Lower leg skin (tissue), 4 donors: Measurements from ENCODE around the gene ECM2. TPM values are rescaled to one million over a fixed set of nuclear protein-coding genes. Genes with fewer than 3 reads are reported as not detected.

Experiments used
- DNase-seq, 2 donors: peaks; one replicate each; pipeline ENCODE4 v3.0.0-alpha.2; 2019; ENCODE audit warnings: low spot score in 2 of 2
- H3K4me3 ChIP-seq: fragments of 200-600 bp; sonication (generic); 2 replicates; pipeline ENCODE4 v1.5.1; 2017; ENCODE audit warnings: mild to moderate bottlenecking, low read depth; ENCODE audit not compliant: poor library complexity, severe bottlenecking
- POLR2A ChIP-seq, 2 donors: fragments of 450-650 bp; IDR thresholded peaks; one replicate each; pipeline ENCODE4 v1.6.1; 2016 to 2017; ENCODE audit warnings: antibody characterized with exemption in 2 of 2, mild to moderate bottlenecking in 1 of 2, moderate library complexity in 1 of 2
- WGBS, 2 donors: methylation state at CpG; one replicate each; pipeline ENCODE4 v1.1.5; 2018; 5-methylcytosine and 5-hydroxymethylcytosine counted together
- intact Hi-C: fragments of 100-400 bp; cut with DNase I; formaldehyde crosslinking; loops from one replicate; pipeline ENCODE4 v1.15.0; 2023; ENCODE audit warnings: low total_unique reads
- total RNA-seq, 4 donors: library from RNA; depleted of rRNA; stranded (reverse); fragments of >200 nt; gene quantifications; one replicate each; pipeline ENCODE4 v1.1.0, GENCODE V29; 2016
- TF ChIP-seq, protein P1 (sequence below), 3 donors: fragments of 450-650 bp; IDR thresholded peaks; one replicate each; pipeline ENCODE4 v1.5.1; 2016; ENCODE audit warnings: antibody characterized with exemption in 3 of 3, mild to moderate bottlenecking in 3 of 3, moderate library complexity in 2 of 3

ECM2 gene
- total RNA-seq, 4 donors from 2014 or later = 2.4 to 10.1 (median 3.8) TPM

DNA sequence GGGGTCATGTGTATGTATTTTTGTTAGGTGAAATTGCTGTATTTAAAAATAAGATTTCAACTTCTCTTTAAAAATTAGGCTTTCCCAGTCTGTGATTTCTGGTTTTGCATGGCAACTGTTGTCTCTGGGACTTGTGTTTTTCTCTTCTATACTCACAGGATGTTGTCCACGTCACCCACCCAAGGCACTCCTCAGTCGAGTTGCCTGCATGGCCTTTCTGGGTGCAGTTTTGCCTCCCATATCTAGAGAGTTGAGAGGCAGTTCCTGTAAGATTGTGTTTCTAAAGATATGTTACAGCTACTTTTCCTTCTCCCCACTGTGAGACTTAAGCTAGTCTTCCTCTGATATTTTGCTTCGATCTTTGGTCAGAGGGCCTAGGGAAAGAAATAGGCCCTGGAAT lies 51.2 kb downstream of the ECM2 start:
- H3K4me3 ChIP-seq = no peak overlapping the region
- TF ChIP-seq POLR2A (IDR thresholded peaks at IDR 0.05) = no peak
- TF ChIP-seq, protein P1, sequence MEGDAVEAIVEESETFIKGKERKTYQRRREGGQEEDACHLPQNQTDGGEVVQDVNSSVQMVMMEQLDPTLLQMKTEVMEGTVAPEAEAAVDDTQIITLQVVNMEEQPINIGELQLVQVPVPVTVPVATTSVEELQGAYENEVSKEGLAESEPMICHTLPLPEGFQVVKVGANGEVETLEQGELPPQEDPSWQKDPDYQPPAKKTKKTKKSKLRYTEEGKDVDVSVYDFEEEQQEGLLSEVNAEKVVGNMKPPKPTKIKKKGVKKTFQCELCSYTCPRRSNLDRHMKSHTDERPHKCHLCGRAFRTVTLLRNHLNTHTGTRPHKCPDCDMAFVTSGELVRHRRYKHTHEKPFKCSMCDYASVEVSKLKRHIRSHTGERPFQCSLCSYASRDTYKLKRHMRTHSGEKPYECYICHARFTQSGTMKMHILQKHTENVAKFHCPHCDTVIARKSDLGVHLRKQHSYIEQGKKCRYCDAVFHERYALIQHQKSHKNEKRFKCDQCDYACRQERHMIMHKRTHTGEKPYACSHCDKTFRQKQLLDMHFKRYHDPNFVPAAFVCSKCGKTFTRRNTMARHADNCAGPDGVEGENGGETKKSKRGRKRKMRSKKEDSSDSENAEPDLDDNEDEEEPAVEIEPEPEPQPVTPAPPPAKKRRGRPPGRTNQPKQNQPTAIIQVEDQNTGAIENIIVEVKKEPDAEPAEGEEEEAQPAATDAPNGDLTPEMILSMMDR (IDR thresholded peaks at IDR 0.05) = no peak
- no peak for DNase-seq
- 88 to 90% methylated on average over 3 of the region's 3 CpGs for WGBS, 2 donors
- intact Hi-C loops = no loop called here

DNA sequence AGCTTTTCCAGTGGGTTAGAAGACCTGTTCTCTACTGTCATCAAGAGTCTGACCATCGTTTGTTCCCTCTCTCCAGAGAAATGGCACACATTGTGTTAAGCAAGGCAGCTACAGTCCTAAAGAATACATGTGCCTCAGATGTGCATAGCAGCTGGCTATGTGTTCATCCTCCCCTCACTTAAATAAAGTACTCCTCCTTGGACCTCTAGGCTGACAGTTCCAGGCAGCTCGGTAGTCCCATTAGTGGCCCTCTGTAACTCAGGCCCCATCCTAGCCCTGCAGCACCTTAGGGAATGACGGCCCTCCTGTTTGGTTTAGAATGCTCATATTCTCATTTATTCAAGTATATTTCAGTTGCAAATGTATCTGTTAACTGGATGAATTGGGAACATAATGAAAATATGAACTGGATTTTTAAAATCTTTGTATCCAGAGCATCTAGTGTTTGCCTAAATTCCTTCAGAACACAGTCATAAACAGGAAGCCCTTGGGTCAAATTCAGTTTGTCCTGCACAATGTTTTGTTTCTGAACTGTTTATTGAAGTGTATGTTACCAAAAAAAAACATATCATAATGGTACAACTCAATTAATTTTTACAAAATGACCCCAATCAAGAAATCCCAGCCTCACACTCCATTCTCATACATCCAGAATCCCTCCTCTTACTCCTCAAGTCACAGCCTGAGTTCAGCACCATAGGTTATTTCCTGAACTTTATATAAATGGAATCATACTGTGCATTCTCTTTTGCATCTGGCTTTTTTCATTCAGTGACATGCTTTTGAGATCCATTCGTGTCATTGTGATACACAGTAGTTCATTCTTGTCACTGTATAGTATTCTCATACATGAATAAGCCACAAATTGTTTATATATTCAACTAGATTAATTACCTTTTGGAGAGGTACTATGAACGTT lies 51.9 kb downstream of the ECM2 start:
- no peak for DNase-seq
- no peak overlapping the region for H3K4me3 ChIP-seq
- 80 to 82% methylated on average over 5 of the region's 5 CpGs for WGBS, 2 donors
- intact Hi-C loops = no loop called here
- TF ChIP-seq, protein P1 (IDR thresholded peaks at IDR 0.05) = no peak
- no peak for TF ChIP-seq POLR2A (IDR thresholded peaks at IDR 0.05)

DNA sequence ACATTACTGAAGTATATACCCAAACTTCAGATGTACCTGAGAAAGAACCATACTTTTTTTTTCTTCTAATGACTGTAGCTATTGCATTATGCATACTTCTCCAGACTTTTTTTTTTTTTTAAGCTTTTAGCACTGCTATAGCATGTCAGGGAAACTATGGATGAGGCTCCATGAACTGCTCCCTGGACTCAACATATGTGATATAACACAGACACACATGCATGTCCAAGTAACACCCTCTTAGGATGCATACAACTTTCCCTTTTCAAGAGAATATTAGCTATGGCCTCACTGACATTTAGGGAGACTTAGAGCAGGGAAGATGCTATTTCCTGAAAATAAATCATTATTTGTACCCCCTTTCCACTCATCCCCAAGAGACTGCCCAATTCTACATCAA lies 53.0 kb downstream of the ECM2 start:
- intact Hi-C loops = no loop called here
- no peak overlapping the region for H3K4me3 ChIP-seq
- TF ChIP-seq, protein P1 (IDR thresholded peaks at IDR 0.05) = no peak
- no peak for TF ChIP-seq POLR2A (IDR thresholded peaks at IDR 0.05)
- DNase-seq = no peak

DNA sequence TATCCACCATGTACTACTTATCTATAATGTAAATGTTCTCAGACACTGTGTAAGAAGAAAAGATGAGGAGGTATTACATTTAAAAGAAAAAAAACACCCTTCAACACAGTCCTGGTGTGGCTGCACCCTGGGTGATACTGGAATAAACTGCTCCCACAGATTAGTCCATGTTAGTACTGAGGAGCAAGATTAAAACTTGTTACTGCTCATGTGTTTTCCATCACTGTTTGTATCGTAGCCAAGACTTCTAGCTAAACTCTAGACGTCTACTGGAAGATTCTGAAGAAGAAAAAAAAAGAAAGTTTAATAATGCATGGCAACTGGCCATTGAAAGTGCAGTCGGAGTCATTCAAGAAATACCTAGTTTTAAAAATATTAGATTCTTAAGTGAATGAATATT lies 53.5 kb downstream of the ECM2 start, which contains the start of gene ASPN:
Gene ASPN (minus strand): TSS at position 178 of the 400 bp plus-strand sequence.
- intact Hi-C loops = no loop called here
- TF ChIP-seq, protein P1 (IDR thresholded peaks at IDR 0.05) = no peak
- TF ChIP-seq POLR2A (IDR thresholded peaks at IDR 0.05) = no peak
- no peak for DNase-seq
- 11 to 21% methylated on average over 3 of the region's 3 CpGs for WGBS, 2 donors
- no peak within 1 kb of the TSS for H3K4me3 ChIP-seq

DNA sequence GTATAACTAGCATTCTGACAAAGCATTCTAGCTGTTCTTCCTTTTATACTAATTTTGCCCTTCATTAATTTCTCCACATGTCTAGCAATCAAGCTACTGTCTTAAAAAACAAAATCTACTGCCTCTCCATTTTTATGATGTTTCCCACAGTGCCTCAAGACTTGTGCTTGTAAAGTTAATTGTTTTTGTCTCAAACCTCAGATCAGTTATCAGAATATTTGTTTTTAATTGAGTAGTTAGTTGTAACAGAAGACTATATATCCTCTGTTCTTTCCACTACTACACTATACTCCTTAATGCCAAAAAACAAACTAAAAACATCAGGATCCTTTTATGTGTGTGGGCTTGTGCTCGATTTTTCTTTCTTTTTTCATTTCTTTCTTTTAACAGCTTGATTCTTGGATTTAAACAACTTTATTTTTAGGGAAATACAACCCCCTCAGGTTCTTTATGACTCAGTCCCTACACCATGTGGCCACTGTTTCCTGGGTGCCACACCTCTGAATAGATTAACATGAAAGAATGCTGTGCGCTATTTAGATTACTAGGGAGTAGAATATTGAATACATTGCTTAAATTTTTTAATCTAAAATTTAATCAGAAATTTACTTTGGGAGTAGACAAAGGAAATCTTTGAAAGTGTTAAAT lies 54.7 kb downstream of the ECM2 start:
- DNase-seq = no peak
- no peak for TF ChIP-seq POLR2A (IDR thresholded peaks at IDR 0.05)
- TF ChIP-seq, protein P1 (IDR thresholded peaks at IDR 0.05) = no peak
- H3K4me3 ChIP-seq = no peak overlapping the region
- intact Hi-C loops = no loop called here
- WGBS, 2 donors = 23% methylated on average over 2 of the region's 2 CpGs
